AG09319 (cell line): ENCODE measurements around the gene ZKSCAN1.

ENCODE experiments used
- DNase-seq: peaks from one replicate; pipeline ENCODE4 v3.0.0-alpha.2; 2010; ENCODE audit warnings: low read depth; ENCODE audit errors: extremely low read depth
- TF ChIP-seq, protein P1 (sequence below): IDR thresholded peaks from 2 replicates; pipeline ENCODE4 v1.5.1; 2011; ENCODE audit warnings: low read depth, mild to moderate bottlenecking, inconsistent platforms, low read length, moderate library complexity

The ZKSCAN1 gene

DNA sequence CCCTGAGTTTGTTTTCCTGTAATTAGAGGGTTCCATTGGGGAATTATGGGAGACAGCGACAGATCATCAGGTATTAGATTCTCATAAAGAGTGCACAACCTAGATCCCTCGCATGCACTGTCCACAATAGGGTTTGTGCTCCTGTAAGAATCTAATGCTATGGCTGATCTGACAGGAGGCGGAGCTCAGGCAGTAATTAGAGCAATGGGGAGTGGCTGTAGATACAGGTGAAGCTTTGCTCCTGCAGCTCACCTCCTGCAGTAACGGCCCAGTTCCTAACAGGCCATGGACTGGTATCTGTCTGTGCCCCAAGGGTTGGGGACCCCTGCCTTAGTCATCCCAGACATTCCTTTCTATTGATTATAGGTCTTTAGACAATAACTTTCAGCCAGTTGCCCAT lies 33.3 kb downstream of the ZKSCAN1 start:
- TF ChIP-seq, protein P1, sequence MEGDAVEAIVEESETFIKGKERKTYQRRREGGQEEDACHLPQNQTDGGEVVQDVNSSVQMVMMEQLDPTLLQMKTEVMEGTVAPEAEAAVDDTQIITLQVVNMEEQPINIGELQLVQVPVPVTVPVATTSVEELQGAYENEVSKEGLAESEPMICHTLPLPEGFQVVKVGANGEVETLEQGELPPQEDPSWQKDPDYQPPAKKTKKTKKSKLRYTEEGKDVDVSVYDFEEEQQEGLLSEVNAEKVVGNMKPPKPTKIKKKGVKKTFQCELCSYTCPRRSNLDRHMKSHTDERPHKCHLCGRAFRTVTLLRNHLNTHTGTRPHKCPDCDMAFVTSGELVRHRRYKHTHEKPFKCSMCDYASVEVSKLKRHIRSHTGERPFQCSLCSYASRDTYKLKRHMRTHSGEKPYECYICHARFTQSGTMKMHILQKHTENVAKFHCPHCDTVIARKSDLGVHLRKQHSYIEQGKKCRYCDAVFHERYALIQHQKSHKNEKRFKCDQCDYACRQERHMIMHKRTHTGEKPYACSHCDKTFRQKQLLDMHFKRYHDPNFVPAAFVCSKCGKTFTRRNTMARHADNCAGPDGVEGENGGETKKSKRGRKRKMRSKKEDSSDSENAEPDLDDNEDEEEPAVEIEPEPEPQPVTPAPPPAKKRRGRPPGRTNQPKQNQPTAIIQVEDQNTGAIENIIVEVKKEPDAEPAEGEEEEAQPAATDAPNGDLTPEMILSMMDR: no peak
- no peak for DNase-seq

DNA sequence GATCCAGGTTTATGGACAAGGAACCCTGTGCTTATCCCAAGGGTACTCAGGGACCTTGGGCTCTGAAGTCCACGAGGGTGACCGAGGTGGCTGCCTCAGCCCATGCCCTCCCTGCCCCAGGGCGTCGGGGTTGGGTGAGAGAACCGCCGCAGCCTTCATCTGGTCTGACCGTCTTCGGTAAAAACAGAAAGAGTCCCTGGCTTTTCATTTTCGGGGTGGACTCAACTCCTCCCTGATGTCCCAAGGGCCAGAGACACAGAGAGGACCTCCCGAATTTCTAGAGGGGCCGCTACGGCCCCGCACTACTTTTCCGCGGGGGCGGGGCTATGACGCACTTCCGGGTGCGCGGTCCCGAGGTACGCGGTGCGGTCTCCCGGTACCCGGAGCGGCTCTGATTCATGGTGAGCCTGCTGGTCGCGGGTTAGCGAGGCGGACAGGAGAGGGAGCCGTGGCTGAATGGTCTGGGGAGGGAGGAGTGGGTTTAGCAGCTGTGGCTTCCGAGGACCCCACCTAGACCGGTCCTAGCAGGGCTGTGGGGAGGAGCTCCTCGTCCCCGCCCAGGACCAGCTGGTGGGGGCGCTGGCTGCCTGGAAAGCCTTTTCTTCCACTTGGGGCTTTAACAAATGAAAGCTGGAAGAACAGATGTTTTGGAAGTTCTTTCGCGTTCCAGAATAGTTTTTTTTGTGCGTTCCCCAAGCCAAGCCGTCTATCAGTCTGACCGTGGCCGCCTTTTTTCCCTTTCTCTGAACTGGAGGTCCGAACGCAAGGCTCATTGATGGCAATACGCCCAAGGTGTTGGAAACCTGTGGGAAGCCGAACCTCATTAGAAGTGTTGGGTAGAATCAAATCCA lies 34.3 kb downstream of the ZKSCAN1 start, which contains the start of gene ZSCAN21:
ZSCAN21 (plus strand) TSS at position 334 of the 851 bp plus-strand sequence. CDS start 7,233 bp downstream, outside the sequence.
- DNase-seq: peak; percentile 34
- TF ChIP-seq, protein P1: no peak; the same call in none of the 2 replicates

DNA sequence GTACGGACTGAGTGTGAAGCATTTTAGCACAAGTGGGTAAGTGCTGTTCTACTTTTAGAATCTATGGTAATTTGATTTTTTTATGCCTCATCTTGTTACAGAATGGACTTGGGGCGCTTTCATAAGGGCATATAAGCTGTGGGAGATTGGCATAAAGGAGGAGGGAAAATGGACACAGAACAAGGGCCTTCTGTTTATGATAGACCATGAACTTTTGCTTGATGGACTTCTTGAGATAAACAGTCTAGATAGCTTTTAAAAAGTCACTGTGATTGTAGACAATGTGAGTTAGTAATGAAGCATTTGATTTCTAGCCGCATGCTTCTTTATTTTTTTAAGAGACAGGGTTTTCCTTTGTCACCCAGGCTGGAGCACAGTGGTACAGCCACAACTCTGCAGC lies 36.2 kb downstream of the ZKSCAN1 start:
- DNase-seq: no peak

DNA sequence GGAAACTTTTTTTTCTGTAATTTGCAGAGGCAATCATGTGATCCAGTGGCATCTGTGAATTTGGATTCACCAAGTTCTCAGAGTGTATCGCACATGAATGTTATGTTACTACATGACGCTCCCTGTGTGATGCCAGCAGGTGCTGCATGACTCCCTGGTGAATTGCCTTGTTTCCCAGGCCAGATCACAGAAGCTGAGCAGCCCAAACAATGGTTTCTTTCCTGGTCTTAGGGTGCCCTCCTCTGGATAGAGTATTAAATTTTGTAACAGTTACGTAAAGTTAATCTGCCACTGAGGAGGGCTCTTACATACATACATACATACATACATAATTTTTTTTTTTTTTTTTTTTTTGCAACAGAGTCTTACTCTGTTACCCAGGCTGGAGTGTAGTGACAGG lies 37.8 kb downstream of the ZKSCAN1 start:
- TF ChIP-seq, protein P1: peak; percentile 7; the same call in 1 of the 2 replicates
- DNase-seq: peak; percentile 30

More for the DNA sequence above, 36.2 kb downstream of the ZKSCAN1 start:
- TF ChIP-seq, protein P1: no peak

DNA sequence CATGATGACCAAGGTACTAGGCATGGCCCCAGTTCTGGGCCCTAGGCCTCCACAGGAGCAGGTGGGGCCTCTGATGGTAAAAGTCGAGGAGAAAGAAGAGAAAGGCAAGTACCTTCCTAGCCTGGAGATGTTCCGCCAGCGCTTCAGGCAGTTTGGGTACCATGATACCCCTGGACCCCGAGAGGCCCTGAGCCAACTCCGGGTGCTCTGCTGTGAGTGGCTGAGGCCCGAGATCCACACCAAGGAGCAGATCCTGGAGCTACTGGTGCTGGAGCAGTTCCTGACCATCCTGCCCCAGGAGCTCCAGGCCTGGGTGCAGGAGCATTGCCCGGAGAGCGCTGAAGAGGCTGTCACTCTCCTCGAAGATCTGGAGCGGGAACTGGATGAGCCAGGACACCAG lies 41.6 kb downstream of the ZKSCAN1 start:
- TF ChIP-seq, protein P1: no peak
- DNase-seq: no peak

DNA sequence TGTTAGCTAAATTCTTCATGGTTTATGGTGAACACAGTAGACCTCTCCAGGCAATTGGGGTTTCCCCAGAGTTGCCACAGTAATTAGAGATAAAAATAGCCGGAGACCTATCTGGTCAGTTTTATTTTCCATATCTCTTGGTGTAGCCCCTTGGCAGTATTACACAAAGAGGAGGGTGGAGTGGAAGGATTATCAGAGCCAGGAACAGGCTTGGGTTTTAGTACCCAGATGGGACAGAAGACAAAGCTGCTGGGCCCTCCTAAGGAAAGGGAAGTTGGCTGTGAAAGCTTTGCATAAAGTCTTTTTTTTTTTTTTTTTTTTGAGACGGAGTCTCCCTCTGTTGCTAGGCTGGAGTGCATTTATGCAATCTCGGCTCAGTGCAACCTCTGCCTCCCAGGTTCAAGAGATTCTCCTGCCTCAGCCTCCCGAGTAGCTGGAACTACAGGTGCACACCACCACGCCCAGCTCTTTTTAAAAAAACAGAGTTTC lies 43.9 kb downstream of the ZKSCAN1 start:
- TF ChIP-seq, protein P1: no peak

DNA sequence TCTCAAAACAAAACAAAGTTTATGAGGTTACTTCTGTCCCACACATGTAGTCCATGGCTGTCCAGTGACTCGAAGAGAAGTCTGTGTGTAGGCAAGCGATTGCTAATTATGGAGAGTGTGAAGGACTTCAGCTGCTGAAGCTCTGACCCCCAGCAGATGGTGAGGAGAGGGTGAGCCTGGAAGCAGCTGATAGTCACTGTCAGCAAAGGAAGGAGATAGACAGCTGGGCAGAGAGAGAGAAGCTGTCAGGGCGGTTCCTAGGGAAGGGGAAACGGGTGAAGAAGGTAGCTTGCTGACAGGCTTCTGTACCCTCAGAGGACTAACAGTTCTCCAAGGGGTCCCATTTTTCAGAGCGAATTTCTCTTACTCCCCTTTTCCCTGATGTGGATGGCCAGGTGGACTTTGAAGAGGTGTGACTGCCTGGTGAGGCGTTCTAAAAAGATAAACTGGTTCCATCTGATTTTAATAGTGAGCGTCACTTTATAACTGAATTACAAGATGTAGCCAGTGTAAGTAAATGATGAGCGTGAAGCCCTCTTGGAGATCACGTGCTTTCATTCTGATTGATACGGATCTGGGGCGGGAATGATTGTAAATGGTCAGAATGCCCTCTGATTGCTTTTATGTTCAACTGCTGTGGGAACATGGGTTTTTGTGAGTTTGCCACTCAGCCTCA lies 46.3 kb downstream of the ZKSCAN1 start:
- TF ChIP-seq, protein P1: no peak
- no peak for DNase-seq

More for the DNA sequence above, 43.9 kb downstream of the ZKSCAN1 start:
- no peak for DNase-seq
